Vagina (tissue), 2 donors: ENCODE results near the gene CHEK1. TPM values are rescaled to one million over a fixed set of nuclear protein-coding genes. Genes with fewer than 3 reads are reported as not detected.

ENCODE experiments used
- DNase-seq, 2 donors: peaks; one replicate each; pipeline ENCODE4 v3.0.0-alpha.2; 2017; ENCODE audit errors: extremely low spot score in 2 of 2
- H3K27ac ChIP-seq: fragments of 200-600 bp; sonication (generic); one replicate; pipeline ENCODE4 v1.5.1; 2019
- H3K27me3 ChIP-seq: fragments of 200-600 bp; sonication (generic); one replicate; pipeline ENCODE4 v1.5.1; 2019
- H3K36me3 ChIP-seq, 2 donors: fragments of 200-600 bp; sonication (generic); one replicate each; pipeline ENCODE4 v1.5.1; 2017 to 2019
- H3K4me1 ChIP-seq: fragments of 200-600 bp; sonication (generic); one replicate; pipeline ENCODE4 v1.5.1; 2019
- H3K4me3 ChIP-seq, 2 donors: fragments of 200-600 bp; sonication (generic); 1 replicate in 1 of 2; 2 replicates in 1 of 2; pipeline ENCODE4 v1.5.1; 2016 to 2019
- H3K9me3 ChIP-seq: fragments of 200-600 bp; sonication (generic); one replicate; pipeline ENCODE4 v1.5.1; 2019
- POLR2A ChIP-seq, 2 donors: fragments of 450-650 bp; IDR thresholded peaks; one replicate each; pipeline ENCODE4 v1.6.1; 2017; ENCODE audit warnings: antibody characterized with exemption in 2 of 2, mild to moderate bottlenecking in 2 of 2, moderate library complexity in 2 of 2
- POLR2AphosphoS5 ChIP-seq, 2 donors: sonication (generic); formaldehyde crosslinking; IDR thresholded peaks; one replicate each; pipeline ENCODE4 v1.9.0; 2017; ENCODE audit warnings: antibody characterized with exemption in 2 of 2, mild to moderate bottlenecking in 2 of 2, low read depth in 1 of 2; ENCODE audit not compliant: insufficient read depth in 1 of 2
- intact Hi-C: fragments of 100-400 bp; cut with DNase I; formaldehyde crosslinking; loops from one replicate; pipeline ENCODE4 v1.15.1; 2023
- total RNA-seq: library from RNA; depleted of rRNA; stranded (reverse); fragments of >200 nt; gene quantifications from one replicate; pipeline ENCODE4 v1.2.3, GENCODE V29; 2016
- TF ChIP-seq, protein P1 (sequence below), 3 experiments: fragments of 450-650 bp in 2 of 3; fragments of 200-600 bp in 1 of 3; sonication (generic) in 1 of 3; IDR thresholded peaks; one replicate each; pipeline ENCODE4 v1.5.1; 2017 to 2019; ENCODE audit warnings: antibody characterized with exemption in 3 of 3, mild to moderate bottlenecking in 2 of 3, moderate library complexity in 2 of 3

The CHEK1 gene
- total RNA-seq, 1 donor from 2014 or later, result 2.5 TPM

DNA sequence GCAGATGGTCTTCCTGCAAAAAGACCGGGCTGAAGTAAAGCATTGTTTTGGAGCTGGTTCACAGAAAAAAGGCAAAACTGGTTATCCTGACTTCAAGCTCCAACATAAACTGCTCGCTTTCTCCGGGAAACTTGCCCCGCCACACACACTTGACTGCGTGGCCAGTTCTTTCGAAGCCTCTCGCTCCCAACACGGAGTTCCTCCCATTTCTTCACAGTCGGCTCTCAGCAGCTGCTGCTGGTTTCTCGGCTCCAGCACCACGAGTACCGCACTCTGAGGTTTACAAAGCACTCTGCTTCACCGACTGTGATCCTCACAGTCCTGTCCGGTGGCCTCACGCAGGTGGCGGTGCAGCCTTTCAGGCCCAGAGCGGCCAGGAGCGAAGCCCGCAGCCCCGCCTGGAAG lies 264 bp downstream of the CHEK1 start:
- intact Hi-C loops, result no loop called here
- peaks cover 0 to 15% of the 10 kb centered on the region in 2 donors for H3K36me3 ChIP-seq
- peaks cover 19% of the 10 kb centered on the region for H3K4me1 ChIP-seq

DNA sequence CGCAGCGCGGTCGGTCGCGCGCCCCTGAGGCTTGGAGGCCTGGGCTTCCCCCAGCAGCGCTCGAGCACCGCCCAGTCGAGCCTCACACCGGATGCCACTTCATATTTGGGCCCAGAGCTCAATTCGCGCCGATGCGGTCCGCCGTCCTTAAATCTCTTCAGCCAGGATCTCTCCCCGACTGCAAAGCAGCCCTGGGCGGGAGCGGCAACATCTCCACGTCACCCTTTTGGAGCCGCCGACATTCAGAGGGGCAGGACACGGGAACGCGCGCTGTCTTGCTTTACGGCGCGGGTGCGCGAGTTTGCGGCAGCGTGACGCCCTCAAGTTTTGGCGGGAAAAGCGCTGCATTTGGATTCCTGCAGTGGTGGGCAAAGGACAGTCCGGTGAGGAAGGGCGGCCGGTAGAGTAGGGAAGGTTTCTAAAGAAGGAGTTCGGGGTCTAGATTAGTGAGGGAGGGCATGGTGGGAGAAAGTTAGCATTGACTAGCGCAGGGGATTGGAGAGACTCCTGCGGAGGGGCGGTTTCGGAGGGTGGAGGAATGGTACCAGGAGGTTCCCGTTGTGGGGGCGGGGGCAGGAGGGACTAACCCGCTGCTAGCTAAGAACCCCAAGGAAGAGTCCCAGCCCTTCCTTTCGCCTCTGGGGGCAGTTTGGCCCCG lies 796 bp downstream of the CHEK1 start:
- peak; percentile 91 to 94 for TF ChIP-seq POLR2AphosphoS5 (IDR thresholded peaks at IDR 0.05; ENCODE audit: insufficient read depth in 1 of 2, low read depth in 1 of 2)
- TF ChIP-seq, protein P1, sequence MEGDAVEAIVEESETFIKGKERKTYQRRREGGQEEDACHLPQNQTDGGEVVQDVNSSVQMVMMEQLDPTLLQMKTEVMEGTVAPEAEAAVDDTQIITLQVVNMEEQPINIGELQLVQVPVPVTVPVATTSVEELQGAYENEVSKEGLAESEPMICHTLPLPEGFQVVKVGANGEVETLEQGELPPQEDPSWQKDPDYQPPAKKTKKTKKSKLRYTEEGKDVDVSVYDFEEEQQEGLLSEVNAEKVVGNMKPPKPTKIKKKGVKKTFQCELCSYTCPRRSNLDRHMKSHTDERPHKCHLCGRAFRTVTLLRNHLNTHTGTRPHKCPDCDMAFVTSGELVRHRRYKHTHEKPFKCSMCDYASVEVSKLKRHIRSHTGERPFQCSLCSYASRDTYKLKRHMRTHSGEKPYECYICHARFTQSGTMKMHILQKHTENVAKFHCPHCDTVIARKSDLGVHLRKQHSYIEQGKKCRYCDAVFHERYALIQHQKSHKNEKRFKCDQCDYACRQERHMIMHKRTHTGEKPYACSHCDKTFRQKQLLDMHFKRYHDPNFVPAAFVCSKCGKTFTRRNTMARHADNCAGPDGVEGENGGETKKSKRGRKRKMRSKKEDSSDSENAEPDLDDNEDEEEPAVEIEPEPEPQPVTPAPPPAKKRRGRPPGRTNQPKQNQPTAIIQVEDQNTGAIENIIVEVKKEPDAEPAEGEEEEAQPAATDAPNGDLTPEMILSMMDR (IDR thresholded peaks at IDR 0.05), result no peak
- TF ChIP-seq POLR2A (IDR thresholded peaks at IDR 0.05), result peak in 1 of 2 donors; percentile 43
- Histone ChIP-seq H3K27ac (peak overlapping the region; percentile 92), H3K27me3 (no peaks in the 10 kb centered on the region), H3K4me1 (peaks cover 19% of the 10 kb centered on the region), H3K4me3 (peak overlapping the region; percentile 54 to 70), H3K9me3 (no peaks in the 10 kb centered on the region), H3K36me3 (peaks cover 0 to 9% of the 10 kb centered on the region in 2 donors)
- peak in 1 of 2 donors; percentile 91 for DNase-seq
- intact Hi-C loops, result no loop called here

More for the DNA sequence above, 264 bp downstream of the CHEK1 start:
- Histone ChIP-seq H3K27ac (peak overlapping the region; percentile 92), H3K9me3 (no peaks in the 10 kb centered on the region), H3K27me3 (no peaks in the 10 kb centered on the region), H3K4me3 (peak overlapping the region; percentile 54 to 70)
- no peak for DNase-seq
- TF ChIP-seq POLR2A (IDR thresholded peaks at IDR 0.05) (no peak), POLR2AphosphoS5 (IDR thresholded peaks at IDR 0.05; ENCODE audit: insufficient read depth in 1 of 2, low read depth in 1 of 2) (no peak)
- TF ChIP-seq, protein P1 (IDR thresholded peaks at IDR 0.05), result no peak

- intact Hi-C loops, result no loop called here
- Histone ChIP-seq H3K9me3 (no peaks in the 10 kb centered on the region), H3K4me1 (peaks cover 19% of the 10 kb centered on the region), H3K4me3 (peak overlapping the region; percentile 54 to 70), H3K27ac (peak overlapping the region; percentile 92), H3K36me3 (peaks cover 0 to 3% of the 10 kb centered on the region in 2 donors), H3K27me3 (no peaks in the 10 kb centered on the region)
- TF ChIP-seq, protein P1 (IDR thresholded peaks at IDR 0.05), result no peak
- TF ChIP-seq POLR2A (IDR thresholded peaks at IDR 0.05), result no peak
- no peak for TF ChIP-seq POLR2AphosphoS5 (IDR thresholded peaks at IDR 0.05; ENCODE audit: insufficient read depth in 1 of 2, low read depth in 1 of 2)
- DNase-seq, result peak in 1 of 2 donors; percentile 86
These were observed 1.5 kb downstream of the CHEK1 start for GRCh38 chr11:125626288-125626950.

DNA sequence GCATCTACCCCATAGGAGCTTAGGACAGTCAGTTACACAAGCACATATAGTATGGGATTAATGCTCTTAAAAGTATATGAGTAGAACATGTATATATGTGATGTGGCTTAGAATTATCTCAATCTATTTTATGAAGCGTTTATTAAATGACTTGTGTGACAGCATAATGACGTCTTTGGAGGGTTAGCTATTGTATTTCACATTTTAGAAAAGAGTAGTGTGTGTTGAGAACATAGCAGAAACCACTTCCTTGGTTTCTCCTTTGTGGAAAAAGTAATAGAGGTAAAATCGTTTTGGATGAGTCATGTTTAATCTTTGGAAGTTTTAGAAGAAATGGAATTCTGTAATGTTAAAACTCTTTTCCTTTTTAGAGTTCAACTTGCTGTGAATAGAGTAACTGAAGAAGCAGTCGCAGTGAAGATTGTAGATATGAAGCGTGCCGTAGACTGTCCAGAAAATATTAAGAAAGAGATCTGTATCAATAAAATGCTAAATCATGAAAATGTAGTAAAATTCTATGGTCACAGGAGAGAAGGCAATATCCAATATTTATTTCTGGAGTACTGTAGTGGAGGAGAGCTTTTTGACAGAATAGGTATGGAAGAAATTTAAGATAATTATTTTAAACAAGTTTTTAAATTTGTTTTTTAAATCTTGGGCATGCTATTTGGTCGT lies 2.4 kb downstream of the CHEK1 start:
- TF ChIP-seq, protein P1 (IDR thresholded peaks at IDR 0.05), result no peak
- TF ChIP-seq POLR2AphosphoS5 (IDR thresholded peaks at IDR 0.05; ENCODE audit: insufficient read depth in 1 of 2, low read depth in 1 of 2) (no peak), POLR2A (IDR thresholded peaks at IDR 0.05) (no peak)
- intact Hi-C loops, result no loop called here
- Histone ChIP-seq H3K27me3 (no peaks in the 10 kb centered on the region), H3K27ac (no peak overlapping the region), H3K4me1 (peaks cover 19% of the 10 kb centered on the region), H3K36me3 (no peaks in the 10 kb centered on the region), H3K4me3 (no peak overlapping the region), H3K9me3 (no peaks in the 10 kb centered on the region)
- no peak for DNase-seq
